Measurements from ENCODE around the gene TUBA3D.
"Not testable (repeated sequence)": the region's sequence is repeated elsewhere in the genome, so short reads cannot be mapped to it uniquely, and the experiment has no call there.

Gene TUBA3D

DNA sequence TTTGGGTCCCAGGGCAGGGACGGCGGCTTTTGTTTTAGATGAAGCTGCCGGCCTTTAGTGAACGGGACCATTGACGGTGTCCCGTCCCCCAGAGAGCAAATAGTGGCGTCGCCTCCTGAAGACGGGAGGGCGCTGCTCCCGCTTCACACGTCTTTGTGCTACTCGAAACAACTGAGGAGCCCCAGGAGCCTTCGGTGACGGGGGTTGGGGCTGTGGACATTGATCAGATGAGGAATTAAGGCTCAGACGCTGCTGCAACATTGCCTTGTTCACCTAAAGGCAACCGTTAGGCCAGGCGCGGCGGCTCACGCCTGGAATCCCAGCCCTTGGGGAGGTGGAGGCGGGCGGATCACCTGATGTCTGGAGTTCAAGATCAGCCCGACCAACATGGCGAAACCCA is 444 bp downstream of the TUBA3D start:
- H3K4me3 ChIP-seq (ENCODE audit: low read depth, low read length); DNase-seq (ENCODE audit: low read depth): not testable (repeated sequence)

DNA sequence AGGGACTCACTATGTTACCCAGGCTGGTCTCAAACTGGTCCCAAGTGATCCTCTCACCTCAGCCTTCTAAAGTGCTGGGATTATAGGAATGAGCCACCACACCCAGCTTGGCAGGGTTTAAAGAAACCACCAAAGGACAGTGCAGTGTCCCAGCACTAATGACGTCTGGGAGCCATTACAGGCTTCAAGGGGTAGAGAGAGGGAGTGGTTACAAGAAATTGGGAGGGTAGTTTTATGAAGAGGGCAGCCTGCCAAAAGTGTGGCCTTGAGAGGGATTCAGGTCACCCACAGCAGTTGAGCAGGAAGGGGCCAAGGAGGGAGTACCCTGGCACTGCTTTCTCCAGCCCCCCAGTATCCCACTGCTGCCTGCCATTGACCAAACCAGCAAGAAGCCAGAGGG is 1.3 kb downstream of the TUBA3D start:
- DNase-seq (ENCODE audit: low read depth) = not testable (repeated sequence)

DNA sequence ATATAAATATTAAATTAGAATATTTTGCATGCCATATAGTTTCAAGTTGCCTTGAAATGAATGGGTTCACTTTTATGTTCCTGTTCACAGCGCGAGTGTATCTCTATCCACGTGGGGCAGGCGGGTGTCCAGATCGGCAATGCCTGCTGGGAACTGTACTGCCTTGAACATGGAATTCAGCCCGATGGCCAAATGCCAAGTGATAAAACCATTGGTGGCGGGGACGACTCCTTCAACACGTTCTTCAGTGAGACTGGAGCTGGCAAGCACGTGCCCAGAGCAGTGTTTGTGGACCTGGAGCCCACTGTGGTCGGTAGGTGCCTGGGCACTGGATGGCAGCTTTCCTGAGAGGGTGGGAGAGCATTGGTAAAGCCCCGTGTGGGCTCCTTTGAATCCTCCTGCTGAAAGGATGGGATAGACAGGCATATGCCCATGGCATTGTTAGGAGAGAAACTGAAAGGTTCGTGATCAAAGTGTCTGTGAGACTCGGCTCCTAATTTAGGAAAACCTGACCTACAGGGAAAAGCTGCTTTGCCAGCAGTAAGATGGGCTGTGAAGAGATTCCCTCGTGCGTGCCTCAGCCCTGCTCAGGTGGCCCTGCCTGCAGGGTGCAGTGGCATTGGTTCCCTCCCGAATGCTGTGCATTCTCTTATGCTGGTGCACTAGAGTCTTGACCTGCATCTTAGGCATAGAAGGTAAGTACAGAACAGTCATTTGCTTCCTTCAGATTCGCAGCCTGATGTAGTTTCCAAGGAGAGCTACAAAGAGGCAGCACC is 2.3 kb downstream of the TUBA3D start:
- not testable (repeated sequence) for H3K4me3 ChIP-seq (ENCODE audit: low read depth, low read length); DNase-seq (ENCODE audit: low read depth)

More for the DNA sequence above, 1.3 kb downstream of the TUBA3D start:
- not testable (repeated sequence) for H3K4me3 ChIP-seq (ENCODE audit: low read depth, low read length)

DNA sequence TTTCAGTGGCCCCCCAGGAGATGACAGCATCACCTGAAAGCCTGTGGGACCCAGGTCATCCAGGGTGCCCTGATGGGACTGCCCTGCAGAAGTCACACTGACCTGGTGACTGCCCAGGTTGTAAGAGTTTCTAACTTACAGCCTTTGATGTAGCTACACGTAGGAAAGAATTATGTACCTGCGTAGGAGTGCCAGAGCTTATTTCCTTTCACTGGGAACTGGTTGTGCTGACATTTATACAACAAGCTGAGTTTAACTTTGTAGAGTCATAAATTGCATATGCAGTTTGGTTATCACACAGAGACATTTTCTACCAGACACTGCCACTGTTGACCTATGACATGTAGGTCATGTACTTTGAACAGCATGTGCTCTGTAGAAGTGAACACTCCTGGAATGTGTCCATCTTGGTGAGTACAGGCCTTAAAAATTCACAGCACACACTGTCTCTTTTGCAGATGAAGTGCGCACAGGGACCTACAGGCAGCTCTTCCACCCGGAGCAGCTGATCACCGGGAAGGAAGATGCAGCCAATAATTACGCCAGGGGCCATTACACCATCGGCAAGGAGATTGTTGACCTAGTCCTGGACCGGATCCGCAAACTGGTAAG is 3.0 kb downstream of the TUBA3D start:
- DNase-seq (ENCODE audit: low read depth); H3K4me3 ChIP-seq (ENCODE audit: low read depth, low read length): not testable (repeated sequence)

DNA sequence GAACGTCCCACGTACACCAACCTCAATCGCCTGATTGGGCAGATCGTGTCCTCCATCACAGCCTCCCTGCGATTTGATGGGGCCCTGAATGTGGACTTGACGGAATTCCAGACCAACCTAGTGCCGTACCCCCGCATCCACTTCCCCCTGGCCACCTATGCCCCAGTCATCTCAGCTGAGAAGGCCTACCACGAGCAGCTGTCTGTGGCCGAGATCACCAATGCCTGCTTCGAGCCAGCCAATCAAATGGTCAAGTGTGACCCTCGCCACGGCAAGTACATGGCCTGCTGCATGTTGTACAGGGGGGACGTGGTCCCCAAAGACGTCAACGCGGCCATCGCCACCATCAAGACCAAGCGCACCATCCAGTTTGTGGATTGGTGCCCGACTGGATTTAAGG is 4.4 kb downstream of the TUBA3D start:
- not testable (repeated sequence) for DNase-seq (ENCODE audit: low read depth); H3K4me3 ChIP-seq (ENCODE audit: low read depth, low read length)

DNA sequence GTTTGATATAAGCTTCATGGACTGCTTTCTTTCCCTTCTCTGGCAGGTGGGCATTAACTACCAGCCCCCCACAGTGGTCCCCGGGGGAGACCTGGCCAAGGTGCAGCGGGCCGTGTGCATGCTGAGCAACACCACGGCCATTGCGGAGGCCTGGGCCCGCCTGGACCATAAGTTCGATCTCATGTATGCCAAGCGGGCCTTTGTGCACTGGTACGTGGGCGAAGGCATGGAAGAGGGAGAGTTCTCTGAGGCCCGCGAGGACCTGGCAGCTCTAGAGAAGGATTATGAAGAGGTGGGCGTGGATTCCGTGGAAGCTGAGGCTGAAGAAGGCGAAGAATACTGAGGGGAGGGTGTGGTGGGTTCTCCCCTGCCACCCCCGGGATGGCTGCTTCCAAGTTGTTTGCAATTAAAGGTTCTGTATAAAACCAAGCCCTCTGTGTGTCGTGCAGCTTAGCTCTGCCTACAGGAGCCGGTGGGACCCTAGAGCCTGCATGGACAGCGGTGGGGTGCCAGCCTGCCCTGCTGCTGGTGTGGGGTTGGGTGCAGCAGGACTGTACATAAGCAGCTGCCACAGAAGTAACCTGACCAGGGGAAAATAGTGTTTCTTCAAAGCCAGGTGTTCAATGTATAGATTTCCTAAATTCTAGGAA is 6.7 kb downstream of the TUBA3D start:
- DNase-seq (ENCODE audit: low read depth) = not testable (repeated sequence)

DNA sequence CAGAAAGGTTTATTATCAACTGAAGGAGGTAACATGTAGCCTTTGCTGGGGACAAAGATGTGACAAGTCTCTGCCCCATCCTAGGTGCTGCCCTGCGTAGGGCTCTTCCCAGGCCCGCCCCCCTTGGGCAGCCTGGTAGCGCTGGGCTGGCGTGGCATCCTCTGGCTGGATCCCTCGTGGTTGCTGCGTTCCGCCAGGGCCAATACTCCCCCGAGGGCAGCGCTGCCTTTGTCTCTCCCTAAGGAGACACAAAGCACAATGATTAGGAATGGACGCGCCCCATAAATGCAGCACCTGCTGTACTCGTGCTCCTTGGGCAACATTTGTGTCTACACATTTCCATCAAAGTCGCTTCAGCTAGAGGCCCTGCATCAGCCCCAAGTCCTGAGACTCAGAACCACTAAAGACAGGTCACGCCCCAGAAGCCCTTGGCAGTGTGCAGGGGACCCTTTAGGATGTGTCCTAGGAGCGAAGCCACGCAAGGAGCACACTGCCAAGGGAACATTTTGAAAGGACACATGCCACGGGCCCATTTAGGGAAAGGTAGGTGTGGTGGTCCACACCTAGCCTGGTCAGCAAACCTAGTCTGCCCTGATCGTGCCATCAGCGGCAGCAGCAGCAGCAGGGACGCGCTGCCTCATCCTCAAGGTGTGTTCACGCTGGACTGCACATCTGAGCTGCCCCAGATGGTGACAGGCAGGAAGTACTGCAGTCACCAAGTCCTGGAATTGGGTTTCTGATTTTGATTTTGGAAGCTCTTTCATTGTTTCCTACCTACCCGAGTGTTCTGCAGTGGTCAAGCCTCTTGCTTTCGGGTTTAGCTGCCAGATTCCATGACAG is 8.3 kb downstream of the TUBA3D start:
- DNase-seq (ENCODE audit: low read depth); H3K4me3 ChIP-seq (ENCODE audit: low read depth, low read length): not testable (repeated sequence)

More for the DNA sequence above, 6.7 kb downstream of the TUBA3D start:
- H3K4me3 ChIP-seq (ENCODE audit: low read depth, low read length) = not testable (repeated sequence)

DNA sequence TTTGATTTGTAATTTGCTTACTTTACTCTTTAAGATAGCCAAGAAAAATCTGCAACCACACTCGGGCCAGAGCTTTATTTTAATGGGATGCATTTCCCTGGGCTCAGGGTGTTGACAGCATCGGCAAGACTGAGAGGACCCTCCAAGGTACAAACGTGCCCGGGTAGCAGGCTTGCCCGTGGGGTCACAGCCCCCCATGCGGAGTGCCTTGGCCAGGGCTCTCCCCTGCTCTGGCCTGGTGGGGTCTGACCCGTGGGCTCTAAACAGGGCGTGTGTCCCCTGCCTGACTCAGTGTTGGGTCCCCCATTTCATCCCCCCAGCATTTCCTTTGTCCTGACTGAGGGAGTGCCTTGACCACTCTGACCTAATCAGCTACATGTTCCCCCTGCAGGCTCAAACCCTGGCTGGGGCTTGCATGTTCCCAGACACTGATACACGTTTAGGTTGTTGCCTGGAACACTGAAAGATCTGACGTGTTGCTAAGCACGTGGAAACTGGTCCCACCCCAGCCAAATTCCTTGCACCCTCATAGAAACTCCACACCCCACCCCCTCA is 9.1 kb downstream of the TUBA3D start:
- not testable (repeated sequence) for DNase-seq (ENCODE audit: low read depth)

DNA sequence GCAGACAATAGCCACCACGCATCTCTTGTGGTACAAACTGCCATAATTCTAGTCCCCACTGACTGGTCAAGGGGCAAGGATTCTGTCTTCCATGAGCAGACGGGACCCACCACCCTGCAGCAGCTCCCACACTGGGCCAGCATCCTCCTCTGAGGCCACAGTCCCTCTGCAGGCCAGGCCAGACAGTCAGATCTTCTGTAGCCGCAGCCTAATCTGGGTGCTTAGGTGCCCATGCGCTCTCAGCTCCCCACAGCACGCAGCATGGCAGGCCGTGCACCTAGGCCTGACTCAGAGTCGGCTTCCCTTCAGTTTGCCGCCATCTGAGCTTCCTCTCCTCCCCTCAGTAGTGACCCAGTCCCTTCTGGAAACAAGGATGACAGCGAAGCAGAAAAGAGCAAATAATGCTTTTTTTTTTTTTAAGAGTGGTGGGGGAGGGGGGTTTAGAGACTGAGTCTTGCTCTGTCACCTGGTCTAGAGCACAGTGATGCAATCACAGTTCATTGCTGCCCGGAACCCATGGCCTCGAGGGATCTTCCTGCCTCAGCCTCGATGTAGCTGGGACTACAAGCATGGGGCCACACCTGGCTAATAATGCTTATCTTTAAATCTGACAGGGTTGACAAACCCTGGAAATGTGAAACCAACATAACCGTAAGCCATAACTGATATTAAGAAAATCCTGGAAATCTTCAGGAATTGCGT is 10.4 kb downstream of the TUBA3D start:
- DNase-seq (ENCODE audit: low read depth); H3K4me3 ChIP-seq (ENCODE audit: low read depth, low read length): not testable (repeated sequence)

More for the DNA sequence above, 9.1 kb downstream of the TUBA3D start:
- not testable (repeated sequence) for H3K4me3 ChIP-seq (ENCODE audit: low read depth, low read length)

DNA sequence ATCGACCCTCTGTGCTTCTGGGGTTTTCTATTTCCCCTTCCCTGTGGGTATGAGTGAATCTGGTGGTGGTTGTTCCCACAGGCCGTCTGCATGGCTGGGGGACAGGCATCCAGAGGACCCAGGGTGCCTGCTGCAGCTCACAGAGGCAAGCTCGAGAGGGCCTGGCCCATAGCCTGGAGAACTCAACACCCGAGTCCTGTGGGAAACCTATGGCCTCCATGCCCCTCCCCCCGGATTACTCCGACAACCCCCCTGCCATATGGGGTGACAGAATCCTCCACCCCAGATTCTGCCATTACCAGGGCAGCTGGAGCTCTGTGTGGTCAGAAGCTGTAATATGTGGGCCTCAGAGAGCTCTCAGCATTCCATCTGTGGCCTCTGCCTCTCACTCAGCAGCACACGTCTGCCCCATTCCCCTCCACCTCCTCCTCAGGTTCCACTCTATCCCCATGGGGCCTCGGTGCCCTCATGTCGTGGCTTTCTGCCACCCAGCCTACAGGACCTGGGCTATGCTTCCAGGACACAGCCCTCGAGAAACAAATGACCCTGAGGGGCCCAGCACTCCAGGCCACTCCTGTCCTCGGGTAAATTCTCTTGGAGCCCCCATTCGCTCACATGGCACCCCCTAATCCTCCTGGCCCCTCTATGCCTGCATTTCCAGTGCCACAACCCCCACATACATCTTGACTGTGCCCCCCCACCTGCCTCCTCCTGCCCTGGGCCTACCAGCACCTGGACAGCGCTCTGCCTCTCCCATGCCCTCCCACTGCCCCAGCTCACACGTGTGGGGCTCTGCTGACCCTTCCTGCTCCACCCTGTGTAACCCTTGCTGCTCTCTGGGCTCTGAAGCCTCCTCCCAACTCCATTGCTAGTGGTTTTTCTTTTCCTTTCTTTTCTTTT is 12.6 kb downstream of the TUBA3D start:
- TF ChIP-seq, protein P1, sequence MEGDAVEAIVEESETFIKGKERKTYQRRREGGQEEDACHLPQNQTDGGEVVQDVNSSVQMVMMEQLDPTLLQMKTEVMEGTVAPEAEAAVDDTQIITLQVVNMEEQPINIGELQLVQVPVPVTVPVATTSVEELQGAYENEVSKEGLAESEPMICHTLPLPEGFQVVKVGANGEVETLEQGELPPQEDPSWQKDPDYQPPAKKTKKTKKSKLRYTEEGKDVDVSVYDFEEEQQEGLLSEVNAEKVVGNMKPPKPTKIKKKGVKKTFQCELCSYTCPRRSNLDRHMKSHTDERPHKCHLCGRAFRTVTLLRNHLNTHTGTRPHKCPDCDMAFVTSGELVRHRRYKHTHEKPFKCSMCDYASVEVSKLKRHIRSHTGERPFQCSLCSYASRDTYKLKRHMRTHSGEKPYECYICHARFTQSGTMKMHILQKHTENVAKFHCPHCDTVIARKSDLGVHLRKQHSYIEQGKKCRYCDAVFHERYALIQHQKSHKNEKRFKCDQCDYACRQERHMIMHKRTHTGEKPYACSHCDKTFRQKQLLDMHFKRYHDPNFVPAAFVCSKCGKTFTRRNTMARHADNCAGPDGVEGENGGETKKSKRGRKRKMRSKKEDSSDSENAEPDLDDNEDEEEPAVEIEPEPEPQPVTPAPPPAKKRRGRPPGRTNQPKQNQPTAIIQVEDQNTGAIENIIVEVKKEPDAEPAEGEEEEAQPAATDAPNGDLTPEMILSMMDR (IDR thresholded peaks at IDR 0.05; ENCODE audit: low read depth, low read length, missing control alignments) = no peak
- H3K4me3 ChIP-seq (ENCODE audit: low read depth, low read length) = no peak overlapping the region
- no peak for DNase-seq (ENCODE audit: low read depth)

DNA sequence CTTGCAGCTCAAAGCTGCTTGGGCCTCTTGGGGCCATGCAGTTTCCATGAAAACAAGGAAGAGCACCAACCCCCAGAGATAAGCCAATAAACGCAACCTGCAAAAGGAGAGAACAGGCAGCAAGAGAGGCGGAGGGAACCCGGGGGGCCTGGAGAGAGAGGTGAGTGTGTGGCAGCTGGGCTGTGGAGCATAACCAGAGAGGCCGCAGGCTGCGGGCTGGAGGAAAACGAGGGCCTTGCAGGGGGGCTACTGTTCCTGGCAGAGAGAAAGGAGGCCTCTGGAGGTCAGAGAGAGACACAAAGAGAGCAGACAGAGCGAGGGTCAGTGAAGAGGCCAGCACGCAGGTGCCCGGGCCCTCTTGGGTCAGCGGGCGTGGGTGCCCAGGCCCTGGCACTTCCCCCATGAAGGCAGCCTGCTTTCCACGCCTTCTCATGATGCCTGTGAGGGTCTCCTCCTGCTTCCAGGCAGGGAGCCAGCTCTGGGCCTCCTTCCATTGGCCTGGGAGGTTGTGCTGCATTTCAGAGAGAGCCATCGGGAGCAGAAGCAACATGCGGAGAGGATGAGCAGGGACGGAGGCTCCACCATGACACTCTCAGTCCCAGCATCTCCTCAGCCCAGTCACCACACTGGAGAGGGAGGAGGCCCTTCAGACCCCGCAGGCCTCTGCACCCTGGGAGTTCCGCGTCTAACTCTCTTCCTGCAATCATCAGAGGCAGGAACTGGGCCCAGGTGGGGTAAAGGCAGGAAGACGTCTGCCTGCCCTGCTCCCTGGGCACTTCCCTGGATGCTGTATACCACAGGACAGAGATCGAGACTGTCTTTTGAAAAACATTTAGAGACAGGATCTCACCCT is 14.9 kb downstream of the TUBA3D start:
- not testable (repeated sequence) for DNase-seq (ENCODE audit: low read depth)
- H3K4me3 ChIP-seq (ENCODE audit: low read depth, low read length) = peak overlapping the region; percentile 53

DNA sequence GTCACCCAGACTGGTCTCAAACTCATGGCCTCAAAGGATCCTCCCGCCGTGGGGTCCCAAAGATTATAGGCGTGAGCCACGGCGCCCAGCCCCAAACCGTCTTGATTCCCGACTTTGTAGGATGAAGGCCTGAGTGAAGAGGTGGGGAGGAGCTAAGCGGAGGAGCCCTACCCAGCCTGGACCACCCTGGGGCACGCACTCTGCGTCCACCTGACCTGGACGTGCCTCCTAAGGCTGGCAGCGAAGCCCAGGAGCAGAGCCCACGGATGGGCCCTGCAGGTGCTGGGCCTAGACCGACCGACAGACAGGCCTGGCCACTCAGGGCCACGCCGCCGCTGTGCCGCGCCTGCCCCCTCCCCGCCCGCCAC is 15.5 kb downstream of the TUBA3D start:
- peak overlapping the region; percentile 53 for H3K4me3 ChIP-seq (ENCODE audit: low read depth, low read length)
- not testable (repeated sequence) for DNase-seq (ENCODE audit: low read depth)

DNA sequence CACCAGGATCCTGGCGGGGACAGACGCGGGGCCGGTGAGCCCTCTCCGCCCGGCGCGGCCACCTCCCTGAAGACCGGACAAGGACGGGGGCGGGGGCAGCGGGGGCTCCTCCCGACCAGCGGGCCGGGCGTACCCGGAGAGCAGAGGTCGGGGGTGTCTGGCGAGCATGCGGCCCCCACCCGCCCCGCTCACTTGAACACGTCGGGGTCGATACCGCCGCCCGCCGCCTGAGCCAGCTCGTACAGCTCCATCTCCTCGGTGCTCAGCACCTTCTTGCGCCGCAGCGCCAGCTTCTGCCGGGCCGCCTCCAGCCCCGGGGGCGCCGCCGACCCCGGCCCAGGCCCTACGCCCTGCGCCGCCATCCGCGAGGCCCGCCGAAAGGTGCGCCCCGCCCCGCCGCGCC is 16.1 kb downstream of the TUBA3D start, which contains the start of gene MZT2A:
MZT2A (minus strand) TSS at position 383 of the 403 bp plus-strand sequence; CDS start at position 362, 21 bp downstream.
- not testable (repeated sequence) for DNase-seq (ENCODE audit: low read depth)
- H3K4me3 ChIP-seq (ENCODE audit: low read depth, low read length) = peak within 1 kb of the TSS; percentile 99

All from GM12864 (cell line).